Neural cell (in vitro differentiated cells): ENCODE data around the gene AFAP1L1.

Experiments used
- EP300 ChIP-seq: fragments of 450-650 bp; conservative IDR thresholded peaks from 2 replicates; pipeline ENCODE4 v1.6.1; 2014; ENCODE audit warnings: antibody characterized with exemption, mild to moderate bottlenecking, moderate library complexity; ENCODE audit not compliant: poor library complexity, severe bottlenecking
- EZH2 ChIP-seq: fragments of 200-600, 300-800 bp; shearing (Covaris generic), sonication (generic); IDR thresholded peaks from 2 replicates; pipeline ENCODE4 v1.6.1; 2014; ENCODE audit warnings: antibody characterized with exemption, low read length, borderline replicate concordance, mild to moderate bottlenecking; ENCODE audit not compliant: insufficient read depth, poor library complexity, severe bottlenecking
- MXI1 ChIP-seq: fragments of 450-650 bp; conservative IDR thresholded peaks from 2 replicates; pipeline ENCODE4 v1.6.1; 2014; ENCODE audit warnings: antibody characterized with exemption, mild to moderate bottlenecking; ENCODE audit not compliant: poor library complexity, severe bottlenecking
- SMC3 ChIP-seq: fragments of 450-650 bp; conservative IDR thresholded peaks from 2 replicates; pipeline ENCODE4 v1.6.1; 2014; ENCODE audit warnings: antibody characterized with exemption, mild to moderate bottlenecking, moderate library complexity; ENCODE audit not compliant: poor library complexity
- TAF1 ChIP-seq: IDR thresholded peaks from 2 replicates; pipeline ENCODE4 v1.6.1; 2012; ENCODE audit warnings: low read depth
- TF ChIP-seq, protein P1 (sequence below): fragments of 450-650 bp; IDR thresholded peaks from 2 replicates; pipeline ENCODE4 v1.5.1; 2014; ENCODE audit warnings: antibody characterized with exemption, mild to moderate bottlenecking, moderate library complexity; ENCODE audit not compliant: poor library complexity, severe bottlenecking
- TF ChIP-seq, protein P2 (sequence below): IDR thresholded peaks from 2 replicates; pipeline ENCODE4 v1.6.1; 2012; ENCODE audit warnings: borderline replicate concordance

DNA sequence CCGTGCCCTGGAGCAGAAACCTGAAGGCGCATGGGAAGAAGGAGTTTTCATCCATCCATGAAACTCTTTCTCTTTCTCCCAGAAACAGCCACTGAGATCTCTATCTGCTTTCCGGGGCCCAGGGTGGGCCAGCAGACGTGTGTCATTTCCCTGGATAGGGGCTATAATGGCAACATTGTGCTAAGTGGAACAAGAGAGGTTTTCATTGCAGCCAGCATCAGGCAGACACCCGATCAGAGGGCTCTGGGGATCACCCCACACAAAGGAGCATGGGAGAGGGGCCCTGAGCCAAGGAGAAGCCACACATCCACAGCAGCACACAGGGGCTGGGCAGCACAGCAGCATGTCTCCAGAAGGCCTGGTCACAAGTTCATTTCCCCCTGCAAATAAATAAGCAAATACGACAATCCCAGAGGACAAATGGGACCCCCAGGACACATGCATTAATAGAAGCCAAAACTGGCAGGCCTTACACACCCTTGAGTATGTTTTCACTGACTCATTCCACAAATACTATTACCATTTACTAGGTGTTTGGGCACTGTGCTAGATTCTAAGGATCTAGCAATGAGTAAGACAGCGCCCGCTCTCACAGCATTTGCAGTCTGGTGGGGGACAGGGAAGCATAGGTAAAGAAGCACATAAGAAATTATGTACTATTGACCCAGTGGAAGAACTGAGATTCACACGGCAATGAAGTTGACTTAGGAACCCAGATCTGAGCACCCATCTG is 4.3 kb upstream of the AFAP1L1 start:
- TF ChIP-seq, protein P1, sequence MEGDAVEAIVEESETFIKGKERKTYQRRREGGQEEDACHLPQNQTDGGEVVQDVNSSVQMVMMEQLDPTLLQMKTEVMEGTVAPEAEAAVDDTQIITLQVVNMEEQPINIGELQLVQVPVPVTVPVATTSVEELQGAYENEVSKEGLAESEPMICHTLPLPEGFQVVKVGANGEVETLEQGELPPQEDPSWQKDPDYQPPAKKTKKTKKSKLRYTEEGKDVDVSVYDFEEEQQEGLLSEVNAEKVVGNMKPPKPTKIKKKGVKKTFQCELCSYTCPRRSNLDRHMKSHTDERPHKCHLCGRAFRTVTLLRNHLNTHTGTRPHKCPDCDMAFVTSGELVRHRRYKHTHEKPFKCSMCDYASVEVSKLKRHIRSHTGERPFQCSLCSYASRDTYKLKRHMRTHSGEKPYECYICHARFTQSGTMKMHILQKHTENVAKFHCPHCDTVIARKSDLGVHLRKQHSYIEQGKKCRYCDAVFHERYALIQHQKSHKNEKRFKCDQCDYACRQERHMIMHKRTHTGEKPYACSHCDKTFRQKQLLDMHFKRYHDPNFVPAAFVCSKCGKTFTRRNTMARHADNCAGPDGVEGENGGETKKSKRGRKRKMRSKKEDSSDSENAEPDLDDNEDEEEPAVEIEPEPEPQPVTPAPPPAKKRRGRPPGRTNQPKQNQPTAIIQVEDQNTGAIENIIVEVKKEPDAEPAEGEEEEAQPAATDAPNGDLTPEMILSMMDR, result no peak
- TF ChIP-seq, protein P2, sequence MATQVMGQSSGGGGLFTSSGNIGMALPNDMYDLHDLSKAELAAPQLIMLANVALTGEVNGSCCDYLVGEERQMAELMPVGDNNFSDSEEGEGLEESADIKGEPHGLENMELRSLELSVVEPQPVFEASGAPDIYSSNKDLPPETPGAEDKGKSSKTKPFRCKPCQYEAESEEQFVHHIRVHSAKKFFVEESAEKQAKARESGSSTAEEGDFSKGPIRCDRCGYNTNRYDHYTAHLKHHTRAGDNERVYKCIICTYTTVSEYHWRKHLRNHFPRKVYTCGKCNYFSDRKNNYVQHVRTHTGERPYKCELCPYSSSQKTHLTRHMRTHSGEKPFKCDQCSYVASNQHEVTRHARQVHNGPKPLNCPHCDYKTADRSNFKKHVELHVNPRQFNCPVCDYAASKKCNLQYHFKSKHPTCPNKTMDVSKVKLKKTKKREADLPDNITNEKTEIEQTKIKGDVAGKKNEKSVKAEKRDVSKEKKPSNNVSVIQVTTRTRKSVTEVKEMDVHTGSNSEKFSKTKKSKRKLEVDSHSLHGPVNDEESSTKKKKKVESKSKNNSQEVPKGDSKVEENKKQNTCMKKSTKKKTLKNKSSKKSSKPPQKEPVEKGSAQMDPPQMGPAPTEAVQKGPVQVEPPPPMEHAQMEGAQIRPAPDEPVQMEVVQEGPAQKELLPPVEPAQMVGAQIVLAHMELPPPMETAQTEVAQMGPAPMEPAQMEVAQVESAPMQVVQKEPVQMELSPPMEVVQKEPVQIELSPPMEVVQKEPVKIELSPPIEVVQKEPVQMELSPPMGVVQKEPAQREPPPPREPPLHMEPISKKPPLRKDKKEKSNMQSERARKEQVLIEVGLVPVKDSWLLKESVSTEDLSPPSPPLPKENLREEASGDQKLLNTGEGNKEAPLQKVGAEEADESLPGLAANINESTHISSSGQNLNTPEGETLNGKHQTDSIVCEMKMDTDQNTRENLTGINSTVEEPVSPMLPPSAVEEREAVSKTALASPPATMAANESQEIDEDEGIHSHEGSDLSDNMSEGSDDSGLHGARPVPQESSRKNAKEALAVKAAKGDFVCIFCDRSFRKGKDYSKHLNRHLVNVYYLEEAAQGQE, result no peak
- no peak for TF ChIP-seq EZH2
- no peak for TF ChIP-seq EP300
- no peak for TF ChIP-seq MXI1
- TF ChIP-seq TAF1, result no peak
- TF ChIP-seq SMC3, result no peak
